HG03520 (cell line): ENCODE data around the gene USP15.
"Not testable (repeated sequence)": the region's sequence is repeated elsewhere in the genome, so short reads cannot be mapped to it uniquely, and the experiment has no call there.

Experiments
- ATAC-seq: cut with Tn5 transposase; IDR thresholded peaks from one replicate; pipeline ENCODE4 v1.9.1; 2021; ENCODE audit warnings: mild to moderate bottlenecking, moderate library complexity; ENCODE audit not compliant: unreplicated experiment

Gene USP15

GRCh38 chr12:62435303-62436163 is 175.3 kb downstream of the USP15 start:
- ATAC-seq = peak; percentile 73

DNA sequence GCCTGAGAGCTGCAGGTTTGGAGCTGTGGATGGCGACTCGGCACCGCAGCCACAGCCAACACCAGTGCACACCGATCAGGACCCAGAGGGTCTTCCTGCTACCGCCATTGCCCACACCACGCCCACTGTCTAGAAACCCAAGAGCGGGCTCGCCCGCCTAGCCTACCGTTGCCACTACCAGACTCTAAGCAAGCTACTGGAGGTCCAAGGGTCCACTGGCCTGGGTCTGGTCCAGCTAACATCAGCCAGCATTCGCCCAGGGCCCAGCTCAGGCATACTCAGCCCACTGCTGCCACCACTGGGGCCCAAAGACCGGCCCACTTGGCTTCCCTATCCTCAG is 175.9 kb downstream of the USP15 start:
- no peak for ATAC-seq

GRCh38 chr12:62438098-62438692 is 178.0 kb downstream of the USP15 start:
- ATAC-seq = no peak

GRCh38 chr12:62446754-62447452 is 186.7 kb downstream of the USP15 start:
- ATAC-seq = no peak

- ATAC-seq = no peak
Measured at GRCh38 chr12:62448436-62448835, 188.2 kb downstream of the USP15 start.

- ATAC-seq = not testable (repeated sequence)
Measured at GRCh38 chr12:62455429-62455828, 195.2 kb downstream of the USP15 start.

DNA sequence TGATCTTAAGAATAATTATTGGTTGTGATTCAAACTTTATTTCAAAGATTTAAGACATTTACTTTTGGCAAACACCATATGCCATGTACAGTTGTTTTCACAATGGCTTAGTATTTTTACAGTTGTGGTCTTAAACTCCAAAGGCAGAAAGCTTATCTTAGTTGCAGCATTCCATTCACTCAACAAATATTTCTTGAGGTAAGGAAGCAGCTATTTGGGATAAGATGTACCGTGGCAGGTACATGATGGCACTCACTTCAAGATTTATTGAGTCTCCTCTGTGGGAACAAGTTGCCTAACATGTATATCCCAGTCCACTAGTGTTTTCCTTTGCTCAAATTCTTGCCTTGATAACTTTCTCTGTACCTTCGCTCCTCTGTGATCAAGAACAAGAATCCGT is 198.4 kb downstream of the USP15 start:
- no peak for ATAC-seq

- ATAC-seq = no peak
Measured at GRCh38 chr12:62459976-62460375, 199.8 kb downstream of the USP15 start.

- ATAC-seq = not testable (repeated sequence)
Measured at GRCh38 chr12:62461171-62461837, 201.1 kb downstream of the USP15 start.

DNA sequence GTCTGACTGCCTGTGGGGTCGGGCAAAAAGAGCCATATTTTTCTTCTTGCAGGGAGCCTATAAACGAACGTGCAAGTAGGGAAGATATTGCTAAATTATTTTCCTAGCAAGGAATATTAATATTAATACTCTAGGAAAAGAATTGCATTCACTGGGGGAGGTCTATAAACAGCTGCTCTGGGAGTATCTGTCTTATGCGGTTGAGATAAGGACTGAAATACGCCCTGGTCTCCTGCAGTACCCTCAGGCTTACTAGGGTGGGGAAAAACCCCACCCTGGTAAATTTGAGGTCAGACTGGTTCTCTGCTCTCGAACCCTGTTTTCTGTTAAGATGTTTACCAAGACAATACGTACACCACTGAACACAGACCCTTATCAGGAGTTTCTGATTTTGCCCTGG is 203.0 kb downstream of the USP15 start:
- ATAC-seq = not testable (repeated sequence)
